ENCODE results near the gene WNK2.

Gene WNK2

GRCh38 chr9:93210974-93211653, 27.2 kb downstream of the WNK2 start:
- TF ChIP-seq CTCF (conservative IDR thresholded peaks at IDR 0.05; ENCODE audit: low read depth), result no peak
- DNase-seq (ENCODE audit: low spot score), result no peak
- ChIA-PET CTCF (no interaction called here), POLR2A (ENCODE audit: low non-redundant PET) (no interaction called here)
- H3K27ac ChIP-seq, result no peak overlapping the region

DNA sequence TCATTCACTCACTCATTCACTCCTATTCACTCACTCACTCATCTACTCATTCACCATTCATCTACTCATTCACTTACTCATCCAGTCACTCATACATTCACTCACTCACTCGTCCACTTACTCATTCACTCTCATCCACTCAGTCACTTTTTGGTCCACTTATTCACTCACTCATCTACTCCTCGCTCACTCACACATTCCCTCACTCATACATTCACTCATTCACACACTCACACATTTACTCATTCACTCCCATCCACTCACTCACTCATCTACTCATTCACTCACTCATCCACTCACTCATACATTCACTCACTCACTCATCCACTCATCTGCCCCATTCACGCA, 27.7 kb downstream of the WNK2 start:
- no peak overlapping the region for H3K27ac ChIP-seq
- POLR2A ChIA-PET (ENCODE audit: low non-redundant PET), result no interaction called here
- TF ChIP-seq CTCF (conservative IDR thresholded peaks at IDR 0.05; ENCODE audit: low read depth), result no peak
- CTCF ChIA-PET, result no interaction called here
- no peak for DNase-seq (ENCODE audit: low spot score)

- POLR2A ChIA-PET (ENCODE audit: low non-redundant PET), result no interaction called here
- CTCF ChIA-PET, result no interaction called here
- no peak overlapping the region for H3K27ac ChIP-seq
- DNase-seq (ENCODE audit: low spot score), result no peak
- TF ChIP-seq CTCF (conservative IDR thresholded peaks at IDR 0.05; ENCODE audit: low read depth), result no peak
Observed at GRCh38 chr9:93212409-93212808, 28.5 kb downstream of the WNK2 start.

DNA sequence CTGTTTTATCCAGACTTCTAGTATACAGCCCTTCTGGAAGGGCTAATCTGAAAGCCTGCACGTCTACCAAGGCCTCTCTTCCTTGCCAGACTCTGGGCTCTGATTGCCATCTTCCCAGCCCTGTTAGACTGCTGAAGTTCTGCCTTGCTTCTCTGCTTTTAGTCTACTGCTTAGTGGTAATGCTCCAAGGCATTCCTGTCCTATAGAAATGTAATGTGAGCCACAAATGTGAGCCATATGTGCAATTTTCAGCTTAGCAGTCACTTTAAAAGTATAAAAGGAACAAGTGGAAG, 32.1 kb downstream of the WNK2 start:
- CTCF ChIA-PET, result interaction anchor here (0.8 kb wide), 1 partner anchor 22 kb away, joined by 4 read pairs; no protein-coding TSS in a partner anchor
- DNase-seq (ENCODE audit: low spot score), result no peak
- no peak for TF ChIP-seq CTCF (conservative IDR thresholded peaks at IDR 0.05; ENCODE audit: low read depth)
- POLR2A ChIA-PET (ENCODE audit: low non-redundant PET), result no interaction called here
- H3K27ac ChIP-seq, result no peak overlapping the region

DNA sequence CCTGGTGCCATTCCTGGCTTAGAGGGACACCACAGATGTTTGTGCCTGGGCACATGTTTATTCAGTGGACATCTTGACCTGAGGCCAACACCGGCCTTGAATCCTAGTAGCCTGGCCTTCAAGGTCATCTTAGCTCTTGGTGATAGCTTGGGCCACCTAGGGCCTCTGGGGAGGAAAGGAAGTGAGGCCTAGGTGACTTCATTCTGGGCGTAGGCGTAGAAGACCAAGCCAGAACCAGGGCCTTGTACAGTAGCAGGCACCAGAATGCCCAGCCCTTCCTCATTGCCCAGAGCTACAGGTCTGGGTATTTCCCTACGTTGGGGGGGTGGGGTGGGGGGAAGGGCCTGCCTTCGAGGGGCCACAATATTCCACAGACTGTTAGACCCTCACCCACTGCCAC, 33.8 kb downstream of the WNK2 start:
- no peak for TF ChIP-seq CTCF (conservative IDR thresholded peaks at IDR 0.05; ENCODE audit: low read depth)
- DNase-seq (ENCODE audit: low spot score), result no peak
- ChIA-PET POLR2A (ENCODE audit: low non-redundant PET) (no interaction called here), CTCF (interaction anchor here (1.0 kb wide), 2 partner anchors 19 to 24 kb away, joined by 3 to 6 read pairs; no protein-coding TSS in a partner anchor)
- H3K27ac ChIP-seq, result no peak overlapping the region

DNA sequence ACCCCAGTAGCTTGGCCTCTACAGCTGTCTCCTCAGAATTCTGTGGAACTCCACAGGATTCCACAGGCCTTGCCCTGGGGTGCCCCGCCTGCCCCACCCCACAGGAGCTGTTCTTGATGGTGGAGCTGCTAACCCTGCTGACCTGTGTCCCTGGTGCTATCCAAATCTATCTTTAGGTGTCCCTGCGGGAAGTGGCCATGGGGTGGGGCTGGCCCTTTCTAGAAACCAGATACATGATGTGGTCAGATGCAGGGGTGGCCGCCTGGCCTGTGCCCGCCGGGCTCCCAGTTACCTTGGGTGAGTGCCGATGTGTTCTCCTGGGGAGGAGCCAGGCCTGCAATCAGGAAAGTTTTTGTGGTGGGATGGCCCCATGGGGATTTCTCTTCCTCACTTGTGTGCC, 34.2 kb downstream of the WNK2 start:
- no peak for DNase-seq (ENCODE audit: low spot score)
- TF ChIP-seq CTCF (conservative IDR thresholded peaks at IDR 0.05; ENCODE audit: low read depth), result no peak
- H3K27ac ChIP-seq, result no peak overlapping the region
- POLR2A ChIA-PET (ENCODE audit: low non-redundant PET), result no interaction called here
- CTCF ChIA-PET, result interaction anchor here (1.0 kb wide), 2 partner anchors 19 to 25 kb away, joined by 3 to 6 read pairs; no protein-coding TSS in a partner anchor

All from RWPE1 (cell line).